Measurements from ENCODE around the gene TCEANC.
A peak's percentile ranks its signal among the peaks of the same experiment; 100 is the strongest.

The TCEANC gene

GRCh38 chrX:13658602-13659001 lies 5.7 kb downstream of the TCEANC start:
- DNase-seq (ENCODE audit: insufficient read length, low spot score), result no peak
- TF ChIP-seq, protein P1, sequence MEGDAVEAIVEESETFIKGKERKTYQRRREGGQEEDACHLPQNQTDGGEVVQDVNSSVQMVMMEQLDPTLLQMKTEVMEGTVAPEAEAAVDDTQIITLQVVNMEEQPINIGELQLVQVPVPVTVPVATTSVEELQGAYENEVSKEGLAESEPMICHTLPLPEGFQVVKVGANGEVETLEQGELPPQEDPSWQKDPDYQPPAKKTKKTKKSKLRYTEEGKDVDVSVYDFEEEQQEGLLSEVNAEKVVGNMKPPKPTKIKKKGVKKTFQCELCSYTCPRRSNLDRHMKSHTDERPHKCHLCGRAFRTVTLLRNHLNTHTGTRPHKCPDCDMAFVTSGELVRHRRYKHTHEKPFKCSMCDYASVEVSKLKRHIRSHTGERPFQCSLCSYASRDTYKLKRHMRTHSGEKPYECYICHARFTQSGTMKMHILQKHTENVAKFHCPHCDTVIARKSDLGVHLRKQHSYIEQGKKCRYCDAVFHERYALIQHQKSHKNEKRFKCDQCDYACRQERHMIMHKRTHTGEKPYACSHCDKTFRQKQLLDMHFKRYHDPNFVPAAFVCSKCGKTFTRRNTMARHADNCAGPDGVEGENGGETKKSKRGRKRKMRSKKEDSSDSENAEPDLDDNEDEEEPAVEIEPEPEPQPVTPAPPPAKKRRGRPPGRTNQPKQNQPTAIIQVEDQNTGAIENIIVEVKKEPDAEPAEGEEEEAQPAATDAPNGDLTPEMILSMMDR (IDR thresholded peaks at IDR 0.05; ENCODE audit: insufficient read depth, missing control alignments), result peak; percentile 52
- FAIRE-seq, result peak; percentile 82

DNA sequence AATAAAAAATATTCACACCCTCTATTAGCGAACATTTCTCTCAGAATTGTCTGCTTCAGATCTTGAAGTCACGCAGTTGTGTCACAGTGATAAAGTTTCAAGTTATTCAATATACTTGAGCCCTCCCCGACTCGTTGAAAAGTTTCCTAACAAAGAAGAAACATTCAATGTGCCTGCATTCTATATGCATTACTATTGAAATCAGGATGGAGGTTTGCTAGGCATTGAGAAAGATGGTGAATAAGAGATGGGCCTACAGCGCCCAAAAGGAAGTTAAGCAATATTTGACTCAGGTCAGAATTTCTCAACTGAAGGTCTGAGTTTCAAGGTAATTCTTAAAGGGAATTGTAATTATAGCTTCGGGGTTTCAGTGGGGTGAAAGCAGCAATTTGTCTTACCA lies 6.1 kb downstream of the TCEANC start:
- FAIRE-seq, result no peak
- DNase-seq (ENCODE audit: insufficient read length, low spot score), result no peak
- TF ChIP-seq, protein P1 (IDR thresholded peaks at IDR 0.05; ENCODE audit: insufficient read depth, missing control alignments), result no peak

GRCh38 chrX:13661735-13662288 lies 8.9 kb downstream of the TCEANC start:
- TF ChIP-seq, protein P1 (IDR thresholded peaks at IDR 0.05; ENCODE audit: insufficient read depth, missing control alignments), result no peak
- DNase-seq (ENCODE audit: insufficient read length, low spot score) (no peak), FAIRE-seq (no peak)

GRCh38 chrX:13662355-13662791 lies 9.4 kb downstream of the TCEANC start:
- TF ChIP-seq, protein P1 (IDR thresholded peaks at IDR 0.05; ENCODE audit: insufficient read depth, missing control alignments), result no peak
- no peak for DNase-seq (ENCODE audit: insufficient read length, low spot score)
- no peak for FAIRE-seq

DNA sequence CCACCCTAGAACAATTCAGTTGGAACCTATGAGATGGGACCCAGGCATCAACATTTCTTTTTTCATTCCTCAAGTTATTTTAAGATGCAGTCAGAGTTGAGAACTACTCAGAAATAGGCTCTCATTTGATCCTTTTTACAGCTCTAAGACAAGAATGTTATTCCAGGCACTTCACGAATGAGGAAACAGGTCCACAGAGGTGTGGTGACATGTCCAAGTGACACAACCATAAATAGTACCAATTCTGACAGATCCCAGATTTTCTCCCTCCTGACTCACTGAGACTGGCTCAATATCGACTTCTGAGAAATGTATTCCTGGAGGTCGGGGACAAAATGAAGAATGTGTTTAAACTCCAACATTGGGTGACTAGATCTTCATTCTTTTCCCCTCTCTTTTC lies 11.1 kb downstream of the TCEANC start:
- TF ChIP-seq, protein P1 (IDR thresholded peaks at IDR 0.05; ENCODE audit: insufficient read depth, missing control alignments), result no peak
- DNase-seq (ENCODE audit: insufficient read length, low spot score) (no peak), FAIRE-seq (no peak)

DNA sequence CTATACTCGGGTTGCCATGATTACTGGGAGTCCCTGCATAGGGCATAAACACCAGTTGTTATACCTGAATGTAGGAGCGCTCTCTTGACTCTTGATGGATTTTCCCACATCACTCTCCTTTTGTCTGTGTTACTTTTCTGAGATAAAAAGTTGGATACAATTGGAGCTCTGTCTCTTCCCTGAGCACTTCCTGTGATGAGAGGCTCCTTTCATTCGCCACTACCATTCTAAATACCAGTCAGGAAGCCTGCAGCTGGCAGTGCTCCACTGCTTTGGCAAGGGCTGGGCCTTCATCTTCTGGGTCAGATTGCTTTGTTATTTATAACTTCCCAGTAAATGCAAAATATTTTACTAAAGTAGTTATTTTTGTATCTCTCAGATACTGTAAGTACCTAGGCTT lies 13.9 kb downstream of the TCEANC start:
- no peak for FAIRE-seq
- TF ChIP-seq, protein P1 (IDR thresholded peaks at IDR 0.05; ENCODE audit: insufficient read depth, missing control alignments), result no peak

DNA sequence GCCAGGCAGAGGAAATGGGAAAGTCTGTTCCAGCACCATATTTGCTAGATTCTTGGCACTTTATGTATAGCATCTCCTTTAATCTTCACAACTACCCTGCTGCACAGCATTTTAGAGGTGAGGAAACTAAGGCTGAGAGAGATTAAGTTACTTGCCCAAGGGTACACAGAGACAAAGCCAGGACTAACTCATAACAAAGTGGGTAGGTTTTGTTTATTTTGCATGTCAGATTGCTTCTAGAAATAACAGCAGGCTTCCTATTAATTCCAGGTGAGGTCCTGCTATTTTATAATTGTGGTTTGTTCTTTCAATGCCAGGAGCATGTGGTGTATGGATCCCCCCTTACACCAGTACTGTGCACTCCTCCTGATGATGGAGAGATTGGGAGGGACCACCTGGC lies 15.0 kb downstream of the TCEANC start:
- DNase-seq (ENCODE audit: insufficient read length, low spot score) (no peak), FAIRE-seq (no peak)
- TF ChIP-seq, protein P1 (IDR thresholded peaks at IDR 0.05; ENCODE audit: insufficient read depth, missing control alignments), result no peak

More for the DNA sequence above, 13.9 kb downstream of the TCEANC start:
- no peak for DNase-seq (ENCODE audit: insufficient read length, low spot score)
